MM.1S (cell line): ENCODE measurements around the gene PSPC1.

Source experiments
- DNase-seq: peaks from one replicate; pipeline ENCODE4 v3.0.0-alpha.2; 2015
- H2AFZ ChIP-seq: fragments of 300-600 bp; sonication (generic); 2 replicates; pipeline ENCODE4 v1.6.0; 2016; ENCODE audit warnings: antibody characterized with exemption, low read length
- H3F3A ChIP-seq: fragments of 300-600 bp; sonication (generic); 2 replicates; pipeline ENCODE4 v1.6.1; 2016; ENCODE audit warnings: mild to moderate bottlenecking, antibody characterized with exemption, low read length, moderate library complexity, mixed read lengths; ENCODE audit not compliant: insufficient read depth
- H3K27ac ChIP-seq: fragments of 300-600 bp; sonication (generic); 2 replicates; pipeline ENCODE4 v1.5.1; 2016; ENCODE audit warnings: mild to moderate bottlenecking, low read length
- H3K27me3 ChIP-seq: fragments of 300-600 bp; sonication (generic); replicated peaks from 2 replicates; pipeline ENCODE4 v1.6.0; 2016; ENCODE audit warnings: low read length; ENCODE audit not compliant: insufficient read depth
- H3K36me3 ChIP-seq: fragments of 300-600 bp; sonication (generic); replicated peaks from 2 replicates; pipeline ENCODE4 v1.6.1; 2016; ENCODE audit warnings: mild to moderate bottlenecking, low read length, mixed read lengths; ENCODE audit not compliant: insufficient read depth
- H3K4me1 ChIP-seq: fragments of 300-600 bp; sonication (generic); 2 replicates; pipeline ENCODE4 v1.6.1; 2016; ENCODE audit warnings: low read length, mixed read lengths
- H3K4me2 ChIP-seq: fragments of 300-600 bp; sonication (generic); 2 replicates; pipeline ENCODE4 v1.6.0; 2016; ENCODE audit warnings: low read depth, low read length
- H3K4me3 ChIP-seq: fragments of 300-600 bp; sonication (generic); 2 replicates; pipeline ENCODE4 v1.5.1; 2016; ENCODE audit warnings: low read length, mixed read lengths
- H3K79me2 ChIP-seq: fragments of 300-600 bp; sonication (generic); 2 replicates; pipeline ENCODE4 v1.6.1; 2016; ENCODE audit warnings: mixed run types, low read length, mixed read lengths
- H3K9ac ChIP-seq: fragments of 300-600 bp; sonication (generic); 2 replicates; pipeline ENCODE4 v1.6.1; 2016; ENCODE audit warnings: low read length, mixed read lengths
- H3K9me2 ChIP-seq: fragments of 300-600 bp; sonication (generic); replicated peaks from 2 replicates; pipeline ENCODE4 v1.6.1; 2016; ENCODE audit warnings: mild to moderate bottlenecking, low read length, mixed read lengths; ENCODE audit not compliant: insufficient read depth
- H3K9me3 ChIP-seq: fragments of 300-600 bp; sonication (generic); replicated peaks from 2 replicates; pipeline ENCODE4 v1.6.1; 2016; ENCODE audit warnings: mild to moderate bottlenecking, low read length, mixed read lengths; ENCODE audit not compliant: insufficient read depth
- H4K20me1 ChIP-seq: fragments of 300-600 bp; sonication (generic); 2 replicates; pipeline ENCODE4 v1.6.1; 2016; ENCODE audit warnings: mild to moderate bottlenecking, low read length, moderate library complexity, mixed read lengths; ENCODE audit not compliant: insufficient read depth
- CTCF ChIP-seq: fragments of 300-600 bp; sonication (generic); IDR thresholded peaks from 2 replicates; pipeline ENCODE4 v1.5.1; 2016; ENCODE audit warnings: antibody characterized with exemption, low read length, mixed read lengths
- EZH2 ChIP-seq: fragments of 300-600 bp; sonication (generic); optimal IDR thresholded peaks from 2 replicates; pipeline ENCODE3; 2017; ENCODE audit warnings: low read depth, mild to moderate bottlenecking, antibody characterized with exemption, low read length, mixed read lengths
- EZH2phosphoT487 ChIP-seq: fragments of 300-600 bp; sonication (generic); IDR thresholded peaks from 2 replicates; pipeline ENCODE4 v1.6.1; 2018; ENCODE audit warnings: antibody characterized with exemption, low read length

PSPC1 gene

GRCh38 chr13:19673473-19674430 is 109.0 kb downstream of the PSPC1 start:
- no peaks in the 10 kb centered on the region for H4K20me1 ChIP-seq
- DNase-seq: no peak
- H3K9me2 ChIP-seq: no peaks in the 10 kb centered on the region
- H2AFZ ChIP-seq: no peak overlapping the region
- no peaks in the 10 kb centered on the region for H3K27me3 ChIP-seq
- no peaks in the 10 kb centered on the region for H3F3A ChIP-seq
- H3K9me3 ChIP-seq: no peaks in the 10 kb centered on the region
- H3K4me3 ChIP-seq: no peak overlapping the region
- no peaks in the 10 kb centered on the region for H3K36me3 ChIP-seq
- H3K4me1 ChIP-seq: no peaks in the 10 kb centered on the region
- no peak overlapping the region for H3K4me2 ChIP-seq
- no peak overlapping the region for H3K27ac ChIP-seq
- H3K79me2 ChIP-seq: no peaks in the 10 kb centered on the region
- no peak overlapping the region for H3K9ac ChIP-seq
- TF ChIP-seq EZH2phosphoT487 (no peak), EZH2 (no peak), CTCF (no peak)

- H3K36me3 ChIP-seq: no peaks in the 10 kb centered on the region
- H3F3A ChIP-seq: no peaks in the 10 kb centered on the region
- H3K27me3 ChIP-seq: no peaks in the 10 kb centered on the region
- no peak overlapping the region for H3K4me2 ChIP-seq
- H2AFZ ChIP-seq: no peak overlapping the region
- no peak overlapping the region for H3K9ac ChIP-seq
- no peak for DNase-seq
- no peaks in the 10 kb centered on the region for H3K79me2 ChIP-seq
- H4K20me1 ChIP-seq: no peaks in the 10 kb centered on the region
- no peak for TF ChIP-seq CTCF
- no peak for TF ChIP-seq EZH2
- TF ChIP-seq EZH2phosphoT487: no peak
- no peaks in the 10 kb centered on the region for H3K9me2 ChIP-seq
- no peak overlapping the region for H3K27ac ChIP-seq
- H3K4me1 ChIP-seq: no peaks in the 10 kb centered on the region
- H3K4me3 ChIP-seq: no peak overlapping the region
- H3K9me3 ChIP-seq: no peaks in the 10 kb centered on the region
Observed at GRCh38 chr13:19672990-19673389, 109.8 kb downstream of the PSPC1 start.

- Histone ChIP-seq H3K27me3 (no peaks in the 10 kb centered on the region), H3K4me1 (no peaks in the 10 kb centered on the region), H3K4me2 (no peak overlapping the region), H4K20me1 (no peaks in the 10 kb centered on the region), H2AFZ (no peak overlapping the region), H3K9me2 (no peaks in the 10 kb centered on the region), H3F3A (no peaks in the 10 kb centered on the region), H3K4me3 (no peak overlapping the region), H3K9ac (no peak overlapping the region), H3K27ac (no peak overlapping the region), H3K9me3 (no peaks in the 10 kb centered on the region), H3K36me3 (no peaks in the 10 kb centered on the region), H3K79me2 (no peaks in the 10 kb centered on the region)
- DNase-seq: no peak
- TF ChIP-seq EZH2: no peak
- TF ChIP-seq EZH2phosphoT487: no peak
- TF ChIP-seq CTCF: no peak
Observed at GRCh38 chr13:19670147-19670546, 112.6 kb downstream of the PSPC1 start.
